HG03520 (cell line): ENCODE data around the gene CDK12.

Experiments used
- ATAC-seq: cut with Tn5 transposase; IDR thresholded peaks from one replicate; pipeline ENCODE4 v1.9.1; 2021; ENCODE audit warnings: mild to moderate bottlenecking, moderate library complexity; ENCODE audit not compliant: unreplicated experiment

The CDK12 gene

GRCh38 chr17:39548494-39549225, 87.4 kb downstream of the CDK12 start:
- no peak for ATAC-seq

GRCh38 chr17:39549747-39550573, 88.7 kb downstream of the CDK12 start:
- ATAC-seq, result no peak

GRCh38 chr17:39551879-39552278, 90.6 kb downstream of the CDK12 start:
- no peak for ATAC-seq

- ATAC-seq, result no peak
Measured at GRCh38 chr17:39553341-39553945, 92.2 kb downstream of the CDK12 start.

- ATAC-seq, result no peak
Measured at GRCh38 chr17:39555368-39555767, 94.1 kb downstream of the CDK12 start.

- no peak for ATAC-seq
Measured at GRCh38 chr17:39556423-39556822, 95.1 kb downstream of the CDK12 start.

- no peak for ATAC-seq
Measured at GRCh38 chr17:39562395-39562794, 101.1 kb downstream of the CDK12 start.

GRCh38 chr17:39562976-39563375, 101.7 kb downstream of the CDK12 start:
- ATAC-seq, result no peak

- no peak for ATAC-seq
Measured at GRCh38 chr17:39563476-39563875, 102.2 kb downstream of the CDK12 start.

GRCh38 chr17:39564211-39564848, 103.0 kb downstream of the CDK12 start:
- ATAC-seq, result no peak

GRCh38 chr17:39566094-39566850, 105.0 kb downstream of the CDK12 start:
- no peak for ATAC-seq

- no peak for ATAC-seq
Measured at GRCh38 chr17:39568702-39569101, 107.4 kb downstream of the CDK12 start.

- ATAC-seq, result no peak
Measured at GRCh38 chr17:39569126-39569525, 107.8 kb downstream of the CDK12 start.

- no peak for ATAC-seq
Measured at GRCh38 chr17:39572121-39572520, 110.8 kb downstream of the CDK12 start.

- no peak for ATAC-seq
Measured at GRCh38 chr17:39573447-39574298, 112.4 kb downstream of the CDK12 start.

- ATAC-seq, result no peak
Measured at GRCh38 chr17:39576187-39576586, 114.9 kb downstream of the CDK12 start.

GRCh38 chr17:39578272-39578671, 117.0 kb downstream of the CDK12 start:
- no peak for ATAC-seq

- ATAC-seq, result no peak
Measured at GRCh38 chr17:39579318-39580081, 118.2 kb downstream of the CDK12 start.

GRCh38 chr17:39580082-39580468, 118.8 kb downstream of the CDK12 start:
- no peak for ATAC-seq
